ENCODE measurements around the gene GPATCH8.
A peak's percentile ranks its signal among the peaks of the same experiment; 100 is the strongest.
"Not testable (repeated sequence)": the region's sequence is repeated elsewhere in the genome, so short reads cannot be mapped to it uniquely, and the experiment has no call there.

Gene GPATCH8

GRCh38 chr17:44369414-44370023 is 133.7 kb downstream of the GPATCH8 start:
- DNase-seq: not testable (repeated sequence)

- DNase-seq: not testable (repeated sequence)
These were observed 134.6 kb downstream of the GPATCH8 start for GRCh38 chr17:44368391-44369243.

GRCh38 chr17:44367231-44367979 is 135.8 kb downstream of the GPATCH8 start:
- DNase-seq: no peak

GRCh38 chr17:44365051-44365450 is 138.2 kb downstream of the GPATCH8 start:
- DNase-seq: not testable (repeated sequence)

- DNase-seq: peak; percentile 71
These were observed 139.5 kb downstream of the GPATCH8 start, which contains the start of gene FAM171A2 for GRCh38 chr17:44363613-44364159. FAM171A2 (minus strand) TSS chr17:44363853; CDS start chr17:44363714, 139 bp downstream.

- peak; percentile 76 for DNase-seq
These were observed 140.1 kb downstream of the GPATCH8 start for GRCh38 chr17:44362949-44363612.

GRCh38 chr17:44362459-44362948 is 140.7 kb downstream of the GPATCH8 start:
- no peak for DNase-seq

- no peak for DNase-seq
These were observed 141.6 kb downstream of the GPATCH8 start for GRCh38 chr17:44361292-44362260.

- peak; percentile 89 for DNase-seq
These were observed 142.4 kb downstream of the GPATCH8 start for GRCh38 chr17:44360826-44361225.

GRCh38 chr17:44360144-44360533 is 143.1 kb downstream of the GPATCH8 start:
- no peak for DNase-seq

GRCh38 chr17:44359458-44360143 is 143.6 kb downstream of the GPATCH8 start:
- DNase-seq: no peak

- no peak for DNase-seq
These were observed 144.2 kb downstream of the GPATCH8 start for GRCh38 chr17:44359006-44359405.

GRCh38 chr17:44358066-44358465 is 145.1 kb downstream of the GPATCH8 start:
- no peak for DNase-seq

- no peak for DNase-seq
These were observed 147.0 kb downstream of the GPATCH8 start for GRCh38 chr17:44356241-44356640.

GRCh38 chr17:44355642-44356099 is 147.5 kb downstream of the GPATCH8 start:
- DNase-seq: no peak

GRCh38 chr17:44354582-44355561 is 148.3 kb downstream of the GPATCH8 start:
- peak; percentile 81 for DNase-seq

- no peak for DNase-seq
These were observed 149.4 kb downstream of the GPATCH8 start for GRCh38 chr17:44353672-44354331.

Measured in retina (tissue), 1 donor.